K562 (cell line): ENCODE results near the gene TDRD9. TPM values are rescaled to one million over a fixed set of nuclear protein-coding genes. Genes with fewer than 3 reads are reported as not detected.

Source experiments
- ATAC-seq: fragments of 200-7000 bp; cut with Tn5 transposase; 3 replicates; pipeline ENCODE4 v1.9.1; 2020; ENCODE audit warnings: moderate library complexity
- BruUV-seq: library from RNA; stranded (reverse); fragments of 400-500 nt; replicated peaks from 2 replicates; lab custom pipeline; 2021; lab: Mats Ljungman, UMichigan
- CTCF ChIA-PET: fragments of 300-600 bp; formaldehyde crosslinking; extraction: SDS; loops from one replicate; lab custom pipeline; 2021; ENCODE audit warnings: low intra/inter-chr PET ratio; lab: Yijun Ruan, JAX
- POLR2A ChIA-PET: fragments of 300-600, 350-650 bp; sonication (Branson Sonifier 250); formaldehyde crosslinking; extraction: SDS; loops from one replicate; lab custom pipeline; 2021; ENCODE audit warnings: antibody characterized with exemption, inconsistent platforms; lab: Yijun Ruan, JAX
- DNase-seq, 4 experiments: peaks; one replicate each; pipeline versions ENCODE4 v3.0.0 to v3.0.0-alpha.2; 2011 to 2018; ENCODE audit warnings: low spot score in 3 of 4, mixed read lengths in 3 of 4; ENCODE audit errors: extremely low read depth in 1 of 4
- FAIRE-seq: peaks from 2 replicates; lab custom pipeline; 2011; peaks lifted over from hg19 to GRCh38; lab: Jason Lieb, UNC
- H2AFZ ChIP-seq: 2 replicates; pipeline ENCODE4 v1.6.0; 2011; ENCODE audit warnings: low read depth, low read length, control low read depth, inconsistent platforms
- H3K27ac ChIP-seq: fragments of 200-600 bp; 3 replicates; pipeline ENCODE4 v1.8.0; 2011; ENCODE audit warnings: low read depth, mild to moderate bottlenecking, control low read depth, inconsistent platforms, low read length, moderate library complexity, mixed read lengths; ENCODE audit errors: extremely low read depth
- H3K27me3 ChIP-seq, 2 experiments: fragments of 300-600 bp in 1 of 2; 2 replicates in 1 of 2; 3 replicates in 1 of 2; pipeline versions ENCODE4 v1.6.0 to v1.8.0; 2011; ENCODE audit warnings: inconsistent platforms in 2 of 2, low read length in 2 of 2, mild to moderate bottlenecking in 1 of 2, mixed read lengths in 1 of 2, moderate library complexity in 1 of 2; ENCODE audit not compliant: control insufficient read depth in 2 of 2, insufficient read depth in 2 of 2
- H3K36me3 ChIP-seq: fragments of 300-600 bp; 3 replicates; pipeline ENCODE4 v1.8.0; 2011; ENCODE audit warnings: mild to moderate bottlenecking, low read length, inconsistent platforms; ENCODE audit not compliant: control insufficient read depth, insufficient read depth
- H3K4me1 ChIP-seq, 2 experiments: fragments of 200-600 bp in 1 of 2; replicated peaks in 1 of 2; 2 replicates in 1 of 2; 3 replicates in 1 of 2; pipeline versions ENCODE4 v1.5.1 to v1.8.0; 2011; ENCODE audit warnings: inconsistent platforms in 2 of 2, low read length in 2 of 2, mild to moderate bottlenecking in 1 of 2, mixed read lengths in 1 of 2, moderate library complexity in 1 of 2; ENCODE audit not compliant: control insufficient read depth in 2 of 2, insufficient read depth in 2 of 2
- H3K4me2 ChIP-seq: 2 replicates; pipeline ENCODE4 v1.6.1; 2011; ENCODE audit warnings: low read length, control low read depth, inconsistent platforms, mixed read lengths; ENCODE audit not compliant: insufficient read depth
- H3K4me3 ChIP-seq: fragments of 200-600 bp; sonication (generic), shearing (Covaris generic); 2 replicates; pipeline ENCODE4 v1.5.1; 2016; ENCODE audit warnings: control low read depth, inconsistent platforms
- H3K79me2 ChIP-seq: fragments of 200-600 bp; 3 replicates; pipeline ENCODE4 v1.8.0; 2011; ENCODE audit warnings: low read length, inconsistent platforms; ENCODE audit not compliant: control insufficient read depth, insufficient read depth
- H3K9ac ChIP-seq, 2 experiments: 2 replicates each; pipeline versions ENCODE4 v1.6.0 to v1.6.1; 2011; ENCODE audit warnings: low read depth in 2 of 2, low read length in 2 of 2, control low read depth in 1 of 2, inconsistent platforms in 1 of 2, mild to moderate bottlenecking in 1 of 2, mixed read lengths in 1 of 2; ENCODE audit not compliant: insufficient read depth in 1 of 2
- H3K9me1 ChIP-seq: one replicate; pipeline ENCODE4 v1.6.0; 2011; ENCODE audit warnings: inconsistent platforms, mild to moderate bottlenecking, low read length, moderate library complexity; ENCODE audit not compliant: control insufficient read depth, insufficient read depth
- H3K9me3 ChIP-seq: replicated peaks from 2 replicates; pipeline ENCODE4 v1.5.1; 2011; ENCODE audit warnings: low read depth, low read length, inconsistent platforms; ENCODE audit not compliant: control insufficient read depth, insufficient read depth
- H4K20me1 ChIP-seq: replicated peaks from 2 replicates; pipeline ENCODE4 v1.6.1; 2011; ENCODE audit warnings: low read length, inconsistent platforms, mixed read lengths; ENCODE audit not compliant: control insufficient read depth, insufficient read depth
- BRF1 ChIP-seq: IDR thresholded peaks from 3 replicates; pipeline ENCODE4 v1.6.1; 2011; ENCODE audit warnings: borderline replicate concordance, mild to moderate bottlenecking; ENCODE audit not compliant: insufficient read length; ENCODE audit errors: extremely low read depth
- CC2D1A ChIP-seq: fragments of 450-650 bp; IDR thresholded peaks from 2 replicates; pipeline ENCODE4 v1.6.1; 2017; ENCODE audit warnings: mild to moderate bottlenecking
- FOXP1 ChIP-seq: sonication (generic); formaldehyde crosslinking; IDR thresholded peaks from 2 replicates; pipeline ENCODE4 v1.8.0; 2022; ENCODE audit warnings: mild to moderate bottlenecking, missing genetic modification reagents
- GABPB1 ChIP-seq: sonication (generic); formaldehyde crosslinking; IDR thresholded peaks from 2 replicates; pipeline ENCODE4 v1.8.0; 2022; ENCODE audit warnings: mild to moderate bottlenecking, missing genetic modification reagents
- HEY1 ChIP-seq: fragments of 250-450 bp; sonication (Bioruptor Pico); IDR thresholded peaks from 2 replicates; pipeline ENCODE4 v1.5.0; 2020; ENCODE audit warnings: mild to moderate bottlenecking, moderate library complexity, borderline replicate concordance
- JUND ChIP-seq, 2 experiments: IDR thresholded peaks; 2 replicates in 1 of 2; 3 replicates in 1 of 2; pipeline ENCODE4 v1.6.1; 2011; ENCODE audit warnings: borderline replicate concordance in 2 of 2, low read depth in 2 of 2, low read length in 2 of 2, improper control_type of control experiment in 1 of 2, missing biosample characterization in 1 of 2, missing genetic modification characterization in 1 of 2, missing genetic modification reagents in 1 of 2
- MCM3 ChIP-seq: fragments of 450-650 bp; IDR thresholded peaks from 2 replicates; pipeline ENCODE4 v1.6.1; 2016
- MCM7 ChIP-seq, 2 experiments: fragments of 450-650 bp; IDR thresholded peaks; 2 replicates each; pipeline ENCODE4 v1.6.1; 2016 to 2018
- MLLT1 ChIP-seq, 2 experiments: fragments of 450-650 bp; IDR thresholded peaks; 2 replicates each; pipeline ENCODE4 v1.6.1; 2016
- NCOA6 ChIP-seq: fragments of 450-650 bp; IDR thresholded peaks from 2 replicates; pipeline ENCODE4 v1.6.1; 2017; ENCODE audit warnings: mild to moderate bottlenecking
- NFRKB ChIP-seq: fragments of 450-650 bp; IDR thresholded peaks from 2 replicates; pipeline ENCODE4 v1.6.1; 2016; ENCODE audit warnings: low read depth
- PCBP2 ChIP-seq: fragments of 200-400 bp; formaldehyde crosslinking; IDR thresholded peaks from 2 replicates; pipeline ENCODE4 v1.6.1; 2018; ENCODE audit warnings: low read length, low read depth, mild to moderate bottlenecking, moderate library complexity; ENCODE audit not compliant: poor library complexity, severe bottlenecking
- RB1 ChIP-seq: fragments of 450-650 bp; IDR thresholded peaks from 2 replicates; pipeline ENCODE4 v1.6.1; 2017; ENCODE audit warnings: low read depth, mild to moderate bottlenecking
- RCOR1 ChIP-seq, 2 experiments: IDR thresholded peaks; 2 replicates each; pipeline ENCODE4 v1.6.1; 2012; ENCODE audit warnings: low read depth in 2 of 2, low read length in 2 of 2, borderline replicate concordance in 1 of 2, improper control_type of control experiment in 1 of 2
- STAG1 ChIP-seq: sonication (generic); formaldehyde crosslinking; IDR thresholded peaks from 2 replicates; pipeline ENCODE4 v1.5.0; 2020; ENCODE audit warnings: missing genetic modification reagents, borderline replicate concordance
- YY1 ChIP-seq, 3 experiments: IDR thresholded peaks; 2 replicates each; pipeline ENCODE4 v1.6.1; 2011; ENCODE audit warnings: low read length in 2 of 3, mild to moderate bottlenecking in 2 of 3, moderate library complexity in 2 of 3, borderline replicate concordance in 1 of 3, control low read depth in 1 of 3, low read depth in 1 of 3; ENCODE audit not compliant: insufficient read depth in 3 of 3, insufficient replicate concordance in 2 of 3, control insufficient read depth in 1 of 3, insufficient read length in 1 of 3; ENCODE audit errors: extremely low read depth in 1 of 3
- ZC3H11A ChIP-seq: IDR thresholded peaks from 2 replicates; pipeline ENCODE4 v1.6.1; 2012; ENCODE audit warnings: low read depth, low read length, improper control_type of control experiment
- ZEB2 ChIP-seq: fragments of 450-650 bp; IDR thresholded peaks from 2 replicates; pipeline ENCODE4 v1.6.1; 2016
- ZKSCAN8 ChIP-seq: fragments of 200-800 bp; sonication (Bioruptor generic); IDR thresholded peaks from 2 replicates; pipeline ENCODE4 v1.6.1; 2016; ENCODE audit warnings: missing genetic modification characterization, missing compliant biosample characterization
- ZNF133 ChIP-seq: fragments of 250-450 bp; sonication (Bioruptor Pico); IDR thresholded peaks from 2 replicates; pipeline ENCODE4 v1.4.0; 2020; ENCODE audit warnings: mild to moderate bottlenecking
- WGBS: fragments of 100-300 bp; shearing (Covaris generic); methylation state at CpG from one replicate; pipeline ENCODE4 v1.1.6; 2016; ENCODE audit warnings: low coverage, mixed read lengths; ENCODE audit not compliant: insufficient coverage; ENCODE audit errors: missing lambda C conversion rate; 5-methylcytosine and 5-hydroxymethylcytosine counted together
- in situ Hi-C: fragments of 300-500 bp; cut with MboI; formaldehyde crosslinking; loops from 4 replicates; pipeline ENCODE4 v1.15.0; 2018; ENCODE audit warnings: inconsistent platforms, mixed read lengths
- intact Hi-C: fragments of 100-400 bp; cut with micrococcal nuclease; formaldehyde crosslinking; loops from 2 replicates; pipeline ENCODE4 v1.14.2; 2022
- polyA plus RNA-seq, 8 experiments: library from polyadenylated mRNA; depleted of rRNA in 4 of 8; stranded (reverse) in 5 of 8; unstranded in 3 of 8; fragments of >200 nt; fragmentation: Nextera tagmentation in 2 of 8; fragmentation: Illumina TruSeq in 1 of 8; extraction: Ambion mirVana in 2 of 8; extraction: Trizol in 1 of 8; gene quantifications; 2 replicates each; pipeline versions ENCODE4 v1.2.1 to v1.2.3, GENCODE V29; 2011 to 2014; ENCODE audit warnings: inconsistent platforms in 1 of 8, missing spikeins in 1 of 8
- total RNA-seq, 7 experiments: library from RNA; depleted of rRNA in 6 of 7; stranded (reverse); fragments of >200 nt in 6 of 7; fragmentation: Illumina TruSeq in 2 of 7; extraction: Trizol in 2 of 7; gene quantifications; 2 replicates each; pipeline versions ENCODE4 v1.2.1 to v1.2.3, GENCODE V29; 2011 to 2021; ENCODE audit warnings: low replicate concordance in 1 of 7

Gene TDRD9
- total and polyA plus RNA-seq, 9 of the 15 experiments (the other 6 are each of a cell fraction or from before 2014, with no cell fraction given) = 0.04 to 0.14 (median 0.04) TPM; not detected in 5

GRCh38 chr14:104078031-104078455 lies 149.8 kb downstream of the TDRD9 start:
- 0% methylated on average over 7 of the region's 7 CpGs for WGBS
- DNase-seq (peak; percentile 81 to 83 (median 81)), FAIRE-seq (peak; percentile 90), ATAC-seq (peak; percentile 100)
- CTCF ChIA-PET = interaction anchor here (0.5 to 1.9 kb wide), 7 partner anchors 16 to 572 kb away, joined by 3 to 24 read pairs (median 6); no protein-coding TSS in a partner anchor
- 0 out of 2 replicates have a peak, but pooled peaks cover 2% of the 10 kb centered on the region for H3K9me3 ChIP-seq
- intact Hi-C loops (loop anchor here (1.0 to 5.0 kb wide), 3 partner anchors 53 to 562 kb away; no protein-coding TSS in a partner anchor), in situ Hi-C loops (loop anchor here (10.0 kb wide), 1 partner anchor 567 kb away; no protein-coding TSS in a partner anchor)
- H2AFZ ChIP-seq = no peak overlapping the region
- H3K36me3 ChIP-seq = no peaks in the 10 kb centered on the region
- POLR2A ChIA-PET = interaction anchor here (0.6 kb wide), 1 partner anchor 560 kb away, joined by 3 read pairs; no protein-coding TSS in a partner anchor
- no peaks in the 10 kb centered on the region for H3K4me1 ChIP-seq
- H3K4me3 ChIP-seq = no peak overlapping the region
- H3K79me2 ChIP-seq = no peaks in the 10 kb centered on the region
- H3K4me2 ChIP-seq = no peak overlapping the region
- H4K20me1 ChIP-seq = no peaks in the 10 kb centered on the region
- peaks cover 0 to 10% of the 10 kb centered on the region in 2 experiments; a peak in 1 of 5 replicates for H3K27me3 ChIP-seq
- no TSS peak for BruUV-seq
- no peak overlapping the region for H3K27ac ChIP-seq
- H3K9ac ChIP-seq = no peak overlapping the region
- no peaks in the 10 kb centered on the region for H3K9me1 ChIP-seq
- TF ChIP-seq BRF1 (no peak), NFRKB (no peak), ZKSCAN8 (CRISPR knock-in tag) (no peak), MLLT1 (IDR thresholded peaks at IDR 0.05) (0 out of 4 replicates have a peak, but pooled peaks of 1 of the 2 experiments have one; percentile 40), MCM3 (no peak), YY1 (IDR thresholded peaks at IDR 0.05; ENCODE audit: borderline replicate concordance in 1 of 3, control insufficient read depth in 1 of 3, extremely low read depth in 1 of 3, insufficient read depth in 3 of 3, insufficient read length in 1 of 3, insufficient replicate concordance in 2 of 3, low read depth in 1 of 3, low read length in 2 of 3) (peak in 1 of 3 experiments; percentile 19), STAG1 (CRISPR knock-in tag) (peak; percentile 85; the same call in 1 of the 2 replicates), RB1 (peak; percentile 61; the same call in 1 of the 2 replicates), ZEB2 (no peak), CC2D1A (peak; percentile 61), NCOA6 (no peak), PCBP2 (no peak), RCOR1 (IDR thresholded peaks at IDR 0.05; ENCODE audit: borderline replicate concordance in 1 of 2, low read depth in 2 of 2, low read length in 2 of 2) (0 out of 4 replicates have a peak, but pooled peaks of 1 of the 2 experiments have one; percentile 42), ZC3H11A (no peak), HEY1 (CRISPR knock-in tag) (no peak), GABPB1 (peak; percentile 59; the same call in 1 of the 2 replicates), FOXP1 (CRISPR knock-in tag) (peak; percentile 34; the same call in 1 of the 2 replicates), JUND (IDR thresholded peaks at IDR 0.05; ENCODE audit: borderline replicate concordance, low read depth, low read length) (peak; percentile 40; the same call in 1 of the 2 replicates), JUND (tag; IDR thresholded peaks at IDR 0.05; ENCODE audit: borderline replicate concordance, low read depth, low read length) (no peak; the same call in 2 of the 3 replicates), ZNF133 (CRISPR knock-in tag) (no peak), MCM7 (IDR thresholded peaks at IDR 0.05) (no peak)
